ENCODE measurements around the gene CNOT2. TPM values are rescaled to one million over a fixed set of nuclear protein-coding genes. Genes with fewer than 3 reads are reported as not detected.
"Not testable (repeated sequence)": the region's sequence is repeated elsewhere in the genome, so short reads cannot be mapped to it uniquely, and the experiment has no call there.

Gene CNOT2
- total RNA-seq, 1 experiment from 2014 or later: 165 TPM

DNA sequence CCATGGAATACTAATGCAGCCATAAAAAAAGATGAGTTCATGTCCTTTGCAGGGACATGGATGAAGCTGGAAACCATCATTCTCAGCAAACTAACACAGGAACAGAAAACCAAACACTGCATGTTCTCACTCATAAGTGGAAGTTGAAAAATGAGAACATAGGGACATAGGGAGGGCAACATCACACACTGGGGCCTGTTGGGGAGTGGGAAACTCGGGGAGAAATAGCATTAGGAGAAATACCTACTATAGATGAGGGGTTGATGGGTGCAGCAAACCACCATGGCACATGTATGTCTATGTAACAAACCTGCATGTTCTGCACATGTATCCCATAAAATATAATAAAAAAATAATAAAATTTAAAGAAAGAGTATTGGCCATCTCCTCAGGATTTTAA lies 149.4 kb downstream of the CNOT2 start:
- in situ Hi-C loops (cut with HindIII; ENCODE audit: low pct_unique_long_range_greater_than_20kb, low sequenced_read_pairs); DNase-seq (ENCODE audit: low read depth): not testable (repeated sequence)

DNA sequence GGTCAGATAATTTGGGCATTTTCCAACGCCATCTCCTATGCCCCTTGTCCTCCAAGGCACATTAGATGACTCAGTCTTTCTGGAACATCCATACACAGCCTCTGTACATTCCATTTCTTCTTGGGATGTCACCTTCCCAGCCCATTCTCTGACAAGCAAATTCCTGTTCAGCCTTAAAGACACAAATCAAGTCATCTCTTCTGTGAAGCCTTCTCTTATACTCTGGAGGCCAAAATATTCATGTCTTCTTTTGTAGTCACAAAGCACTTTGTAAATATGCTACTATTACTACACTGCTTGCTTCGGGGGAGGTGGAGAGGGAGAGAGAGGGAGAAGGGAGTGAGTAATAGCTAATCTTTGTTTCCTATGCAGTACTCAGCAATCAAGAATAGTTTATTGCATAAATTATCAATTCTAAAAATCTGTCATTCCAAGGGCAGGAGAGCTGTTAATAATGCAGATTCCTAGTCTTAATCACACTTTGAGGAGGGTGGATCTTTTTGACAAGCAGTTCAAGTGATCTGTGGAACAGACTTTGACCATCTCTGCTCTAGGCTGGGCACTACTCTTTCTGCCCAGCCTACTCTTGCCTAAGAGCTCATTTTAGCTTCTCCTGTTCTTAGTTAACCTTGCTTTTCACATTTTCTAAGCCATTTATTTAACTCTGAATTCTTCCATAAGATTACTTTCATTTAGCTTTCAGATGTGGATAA lies 150.7 kb downstream of the CNOT2 start:
- in situ Hi-C loops (cut with HindIII; ENCODE audit: low pct_unique_long_range_greater_than_20kb, low sequenced_read_pairs): no loop called here
- no peak for DNase-seq (ENCODE audit: low read depth)

DNA sequence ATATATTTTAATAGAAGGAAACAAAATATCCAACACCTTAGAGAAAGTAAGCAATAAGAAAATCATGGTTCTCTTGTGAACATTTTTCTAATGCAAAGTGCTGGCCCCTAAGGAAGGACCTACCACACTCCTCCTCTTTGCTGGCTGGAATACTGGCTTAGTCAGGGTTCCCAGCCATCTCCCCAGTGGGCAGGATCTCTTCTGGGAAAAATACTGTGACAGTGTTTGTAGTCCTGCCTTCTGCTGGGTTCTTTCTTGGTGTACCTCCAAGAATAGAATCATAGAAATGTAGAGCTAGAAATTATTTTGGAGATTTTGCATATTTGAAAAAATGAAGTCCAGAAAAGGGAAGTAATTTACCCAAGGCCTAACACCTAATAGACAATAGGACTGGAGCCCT lies 154.8 kb downstream of the CNOT2 start:
- in situ Hi-C loops (cut with HindIII; ENCODE audit: low pct_unique_long_range_greater_than_20kb, low sequenced_read_pairs): no loop called here
- DNase-seq (ENCODE audit: low read depth): no peak

DNA sequence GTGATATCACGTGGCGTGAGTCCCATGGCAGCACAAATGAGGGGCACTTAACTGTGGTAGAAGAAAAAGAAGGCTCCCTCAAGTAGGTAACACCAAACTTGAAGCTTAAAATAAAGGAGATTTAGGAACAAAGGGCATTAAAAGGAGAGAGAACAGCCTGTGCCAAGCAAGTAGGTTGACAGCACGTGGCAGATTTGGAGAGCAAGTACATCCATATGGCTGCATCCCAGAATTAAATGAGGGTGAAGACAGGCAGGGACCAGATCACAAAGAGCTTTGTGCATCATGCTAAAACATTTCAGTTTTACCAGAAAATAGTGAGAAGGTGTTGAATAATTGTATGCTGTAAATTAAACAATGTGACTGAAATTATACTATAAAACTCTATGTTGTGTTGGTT lies 155.6 kb downstream of the CNOT2 start:
- DNase-seq (ENCODE audit: low read depth): no peak
- in situ Hi-C loops (cut with HindIII; ENCODE audit: low pct_unique_long_range_greater_than_20kb, low sequenced_read_pairs): no loop called here

DNA sequence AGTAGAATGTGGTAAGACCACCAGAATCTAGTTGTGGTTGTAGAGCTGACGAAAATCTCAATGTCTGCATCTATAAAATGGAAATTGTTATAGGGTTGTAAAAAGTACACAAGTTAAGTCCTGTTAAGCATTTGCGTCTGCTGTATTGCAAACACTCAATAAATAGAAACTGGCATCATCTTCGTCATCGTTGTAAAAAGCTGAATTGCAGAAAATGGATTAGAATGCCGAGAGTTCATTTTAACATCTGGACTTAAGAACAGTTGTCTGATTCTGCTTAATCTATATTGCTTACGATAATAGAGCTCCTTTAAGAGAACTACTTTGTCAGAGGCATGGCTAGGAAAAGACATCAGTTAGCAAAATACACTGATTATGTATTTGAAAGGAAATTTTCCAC lies 156.1 kb downstream of the CNOT2 start:
- in situ Hi-C loops (cut with HindIII; ENCODE audit: low pct_unique_long_range_greater_than_20kb, low sequenced_read_pairs): no loop called here
- no peak for DNase-seq (ENCODE audit: low read depth)

DNA sequence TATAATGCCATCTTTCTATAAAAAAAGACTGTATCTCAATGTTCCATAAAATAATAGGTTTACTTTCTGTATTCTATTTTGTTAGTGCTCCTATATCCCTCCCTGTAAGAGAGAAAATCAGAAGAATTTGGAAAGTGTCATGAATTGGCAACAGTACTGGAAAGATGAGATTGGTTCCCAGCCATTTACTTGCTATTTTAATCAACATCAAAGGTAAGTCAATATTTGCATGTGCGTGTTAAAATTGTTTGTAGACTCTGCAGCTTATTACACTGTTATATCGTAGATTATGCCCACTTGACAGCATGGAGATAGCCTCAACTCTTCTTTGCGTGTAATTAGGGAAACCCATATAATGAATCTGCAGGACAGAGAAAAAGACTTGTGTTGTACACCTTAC lies 156.9 kb downstream of the CNOT2 start:
- in situ Hi-C loops (cut with HindIII; ENCODE audit: low pct_unique_long_range_greater_than_20kb, low sequenced_read_pairs): no loop called here
- no peak for DNase-seq (ENCODE audit: low read depth)

DNA sequence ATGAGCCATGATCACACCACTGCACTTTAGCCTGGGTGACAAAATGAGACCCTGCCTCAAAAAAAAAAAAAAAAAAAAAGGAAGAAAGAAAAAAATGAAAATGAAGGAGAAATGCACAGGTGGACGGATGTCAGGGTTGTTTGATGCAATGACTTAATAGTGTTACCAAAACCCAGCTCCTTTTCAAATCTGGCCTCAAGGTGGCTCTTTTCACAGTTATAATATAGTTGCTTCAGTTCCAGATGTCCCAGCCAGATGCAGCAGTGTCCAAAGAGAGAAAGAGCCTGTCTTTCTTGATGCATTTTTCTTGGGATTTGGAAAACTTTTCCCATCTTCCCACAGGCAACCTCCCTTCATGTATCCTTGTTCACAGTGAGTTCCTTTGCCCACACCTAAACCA lies 159.4 kb downstream of the CNOT2 start:
- DNase-seq (ENCODE audit: low read depth): no peak
- in situ Hi-C loops (cut with HindIII; ENCODE audit: low pct_unique_long_range_greater_than_20kb, low sequenced_read_pairs): no loop called here

DNA sequence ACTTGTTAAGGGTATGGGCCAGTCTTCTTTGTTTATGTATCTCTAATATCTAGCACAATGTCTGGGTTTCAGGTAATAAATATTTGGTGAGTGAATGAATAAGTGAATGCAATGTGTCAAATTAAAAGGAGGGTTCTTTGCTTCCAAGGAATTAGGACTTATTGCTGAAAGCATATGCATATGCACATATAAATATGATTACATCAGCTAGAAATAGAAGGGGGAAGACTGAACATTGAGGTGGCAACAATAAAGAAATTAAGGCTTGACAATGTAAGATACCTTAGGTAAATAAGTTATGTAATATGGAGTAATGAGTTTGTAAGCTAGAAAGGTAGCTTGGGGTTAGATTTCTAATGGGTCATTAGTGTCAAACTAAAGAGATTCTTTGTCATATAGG lies 160.6 kb downstream of the CNOT2 start:
- in situ Hi-C loops (cut with HindIII; ENCODE audit: low pct_unique_long_range_greater_than_20kb, low sequenced_read_pairs): no loop called here
- DNase-seq (ENCODE audit: low read depth): no peak

Other genes starting within 250 kb of the CNOT2 start
- 2.9 and 4.9 TPM in 2 replicates for gene KCNMB4, start 122.9 kb downstream of the CNOT2 start, total RNA-seq (2014; rRNA removed; shearing (Covaris generic); ENCODE audit: low replicate concordance)